Measurements from ENCODE around the gene SPINDOC.
"Not testable (repeated sequence)": the region's sequence is repeated elsewhere in the genome, so short reads cannot be mapped to it uniquely, and the experiment has no call there.

Gene SPINDOC

GRCh38 chr11:63783925-63784592 lies 29.2 kb upstream of the SPINDOC start:
- no peak for DNase-seq (ENCODE audit: low read depth in 2 of 3, low spot score in 1 of 3)

- DNase-seq (ENCODE audit: low read depth in 2 of 3, low spot score in 1 of 3) = no peak
Observed at GRCh38 chr11:63785823-63786222, 27.4 kb upstream of the SPINDOC start.

- DNase-seq (ENCODE audit: low read depth in 2 of 3, low spot score in 1 of 3) = no peak
Observed at GRCh38 chr11:63791495-63792167, 21.6 kb upstream of the SPINDOC start.

- no peak for DNase-seq (ENCODE audit: low read depth in 2 of 3, low spot score in 1 of 3)
Observed at GRCh38 chr11:63793161-63793560, 20.1 kb upstream of the SPINDOC start.

- DNase-seq (ENCODE audit: low read depth in 2 of 3, low spot score in 1 of 3) = no peak
Observed at GRCh38 chr11:63795066-63795465, 18.2 kb upstream of the SPINDOC start.

- DNase-seq (ENCODE audit: low read depth in 2 of 3, low spot score in 1 of 3) = no peak
Observed at GRCh38 chr11:63800921-63801320, 12.3 kb upstream of the SPINDOC start.

- no peak for DNase-seq (ENCODE audit: low read depth in 2 of 3, low spot score in 1 of 3)
Observed at GRCh38 chr11:63802637-63803414, 10.4 kb upstream of the SPINDOC start.

- DNase-seq (ENCODE audit: low read depth in 2 of 3, low spot score in 1 of 3) = no peak
Observed at GRCh38 chr11:63804259-63804658, 9.0 kb upstream of the SPINDOC start.

GRCh38 chr11:63805844-63806415 lies 7.3 kb upstream of the SPINDOC start:
- no peak for DNase-seq (ENCODE audit: low read depth in 2 of 3, low spot score in 1 of 3)

GRCh38 chr11:63810383-63810782 lies 2.9 kb upstream of the SPINDOC start:
- DNase-seq (ENCODE audit: low read depth in 2 of 3, low spot score in 1 of 3) = not testable (repeated sequence)

GRCh38 chr11:63811522-63811921 lies 1.7 kb upstream of the SPINDOC start:
- no peak for DNase-seq (ENCODE audit: low read depth in 2 of 3, low spot score in 1 of 3)

- peak in 1 of 3 donors; percentile 35 for DNase-seq (ENCODE audit: low read depth in 2 of 3, low spot score in 1 of 3)
Observed at GRCh38 chr11:63813563-63814382, 517 bp downstream of the SPINDOC start.

GRCh38 chr11:63814383-63814736 lies 1.1 kb downstream of the SPINDOC start:
- DNase-seq (ENCODE audit: low read depth in 2 of 3, low spot score in 1 of 3) = no peak

GRCh38 chr11:63816166-63816565 lies 2.9 kb downstream of the SPINDOC start:
- DNase-seq (ENCODE audit: low read depth in 2 of 3, low spot score in 1 of 3) = no peak

GRCh38 chr11:63816732-63817131 lies 3.5 kb downstream of the SPINDOC start:
- no peak for DNase-seq (ENCODE audit: low read depth in 2 of 3, low spot score in 1 of 3)

GRCh38 chr11:63817758-63818498 lies 4.7 kb downstream of the SPINDOC start:
- DNase-seq (ENCODE audit: low read depth in 2 of 3, low spot score in 1 of 3) = no peak

- no peak for DNase-seq (ENCODE audit: low read depth in 2 of 3, low spot score in 1 of 3)
Observed at GRCh38 chr11:63818609-63819008, 5.4 kb downstream of the SPINDOC start.

- DNase-seq (ENCODE audit: low read depth in 2 of 3, low spot score in 1 of 3) = no peak
Observed at GRCh38 chr11:63821411-63821810, 8.2 kb downstream of the SPINDOC start.

GRCh38 chr11:63826471-63827190 lies 13.4 kb downstream of the SPINDOC start:
- no peak for DNase-seq (ENCODE audit: low read depth in 2 of 3, low spot score in 1 of 3)
